HepG2 (cell line): ENCODE results near the gene ATP6V0D1. TPM values are rescaled to one million over a fixed set of nuclear protein-coding genes. Genes with fewer than 3 reads are reported as not detected.

Source experiments
- ATAC-seq: fragments of 200-7000 bp; cut with Tn5 transposase; 3 replicates; pipeline ENCODE4 v1.9.1; 2020; ENCODE audit warnings: mild to moderate bottlenecking, moderate library complexity
- BruUV-seq: library from RNA; stranded (reverse); fragments of 400-500 nt; replicated peaks from 2 replicates; lab custom pipeline; 2021; lab: Mats Ljungman, UMichigan
- CTCF ChIA-PET: fragments of 300-600 bp; formaldehyde crosslinking; extraction: SDS; loops from one replicate; lab custom pipeline; 2021; ENCODE audit warnings: low total read pairs, inconsistent platforms, low intra/inter-chr PET ratio; lab: Yijun Ruan, JAX
- POLR2A ChIA-PET: fragments of 350-600 bp; sonication (Branson Sonifier 250); formaldehyde crosslinking; loops from one replicate; lab custom pipeline; 2020; ENCODE audit warnings: antibody characterized with exemption, inconsistent platforms; lab: Yijun Ruan, JAX
- DNase-seq: peaks from one replicate; pipeline ENCODE4 v3.0.0-alpha.2; 2015; ENCODE audit warnings: low spot score
- FAIRE-seq: peaks from 3 replicates; lab custom pipeline; 2011; peaks lifted over from hg19 to GRCh38; lab: Jason Lieb, UNC
- H2AFZ ChIP-seq: one replicate; pipeline ENCODE4 v1.6.1; 2011; ENCODE audit warnings: low read length, inconsistent platforms
- H3K27ac ChIP-seq: fragments of 300-600 bp; 3 replicates; pipeline ENCODE4 v1.8.0; 2011; ENCODE audit warnings: mixed run types, mild to moderate bottlenecking, mixed read lengths, low read length, inconsistent platforms; ENCODE audit not compliant: insufficient read depth; ENCODE audit errors: extremely low read length
- H3K27me3 ChIP-seq, 2 experiments: fragments of 200-600 bp in 1 of 2; 2 replicates in 1 of 2; 3 replicates in 1 of 2; pipeline versions ENCODE4 v1.6.0 to v1.8.0; 2011; ENCODE audit warnings: low read length in 2 of 2, mild to moderate bottlenecking in 2 of 2, moderate library complexity in 2 of 2, inconsistent platforms in 1 of 2; ENCODE audit not compliant: insufficient read depth in 2 of 2, control insufficient read depth in 1 of 2
- H3K36me3 ChIP-seq, 2 experiments: fragments of 200-600 bp in 1 of 2; replicated peaks in 1 of 2; 2 replicates in 1 of 2; 3 replicates in 1 of 2; pipeline versions ENCODE4 v1.5.1 to v1.8.0; 2011; ENCODE audit warnings: low read length in 2 of 2, inconsistent platforms in 1 of 2; ENCODE audit not compliant: insufficient read depth in 2 of 2, control insufficient read depth in 1 of 2
- H3K4me1 ChIP-seq: 2 replicates; pipeline ENCODE4 v1.5.1; 2012; ENCODE audit warnings: low read length, inconsistent platforms; ENCODE audit not compliant: insufficient read depth
- H3K4me2 ChIP-seq: 2 replicates; pipeline ENCODE4 v1.6.0; 2011; ENCODE audit warnings: low read depth, low read length, inconsistent platforms
- H3K4me3 ChIP-seq, 3 experiments: fragments of 200-600 bp in 1 of 3; sonication (generic), shearing (Covaris generic) in 1 of 3; replicated peaks in 1 of 3; 2 replicates each; pipeline ENCODE4 v1.5.1; 2011 to 2016; ENCODE audit warnings: low read length in 3 of 3, inconsistent platforms in 2 of 3, low read depth in 2 of 3, mild to moderate bottlenecking in 2 of 3, control low read depth in 1 of 3, mixed read lengths in 1 of 3; ENCODE audit not compliant: insufficient read depth in 1 of 3
- H3K79me2 ChIP-seq: one replicate; pipeline ENCODE4 v1.6.1; 2011; ENCODE audit warnings: low read length, inconsistent platforms; ENCODE audit not compliant: insufficient read depth
- H3K9ac ChIP-seq: 2 replicates; pipeline ENCODE4 v1.6.0; 2011; ENCODE audit warnings: mild to moderate bottlenecking, low read depth, low read length, inconsistent platforms; ENCODE audit not compliant: insufficient read depth
- H3K9me3 ChIP-seq: 2 replicates; pipeline ENCODE4 v1.5.1; 2012; ENCODE audit warnings: mild to moderate bottlenecking, low read length
- H4K20me1 ChIP-seq: 2 replicates; pipeline ENCODE4 v1.6.0; 2011; ENCODE audit warnings: inconsistent platforms, mild to moderate bottlenecking, low read length, moderate library complexity; ENCODE audit not compliant: insufficient read depth
- CHCHD3 ChIP-seq: sonication (generic); formaldehyde crosslinking; IDR thresholded peaks from 2 replicates; pipeline ENCODE4 v1.8.0; 2022; ENCODE audit warnings: mild to moderate bottlenecking, missing genetic modification reagents, moderate library complexity
- HNF4A ChIP-seq: sonication (generic); formaldehyde crosslinking; IDR thresholded peaks from 2 replicates; pipeline ENCODE4 v1.4.0; 2020; ENCODE audit warnings: missing genetic modification reagents
- IKZF1 ChIP-seq: fragments of 450-650 bp; IDR thresholded peaks from 2 replicates; pipeline ENCODE4 v1.7.1; 2016
- KLF11 ChIP-seq: IDR thresholded peaks from 2 replicates; pipeline ENCODE4 v1.6.1; 2016; ENCODE audit warnings: missing compliant biosample characterization
- MTERF4 ChIP-seq: sonication (generic); formaldehyde crosslinking; IDR thresholded peaks from 2 replicates; pipeline ENCODE4 v1.8.0; 2023; ENCODE audit warnings: mild to moderate bottlenecking, missing genetic modification reagents
- NFE2L2 ChIP-seq: fragments of 150-350 bp; IDR thresholded peaks from 2 replicates; pipeline ENCODE4 v1.6.1; 2014; ENCODE audit warnings: low read length
- NR0B2 ChIP-seq: sonication (generic); formaldehyde crosslinking; IDR thresholded peaks from 2 replicates; pipeline ENCODE4 v1.4.0; 2020; ENCODE audit warnings: mild to moderate bottlenecking, missing genetic modification reagents
- PHF21A ChIP-seq: sonication (generic); formaldehyde crosslinking; IDR thresholded peaks from 2 replicates; pipeline ENCODE4 v1.5.0; 2020; ENCODE audit warnings: mild to moderate bottlenecking, missing genetic modification reagents
- ZNF335 ChIP-seq: sonication (generic); formaldehyde crosslinking; IDR thresholded peaks from 2 replicates; pipeline ENCODE4 v1.4.0; 2020; ENCODE audit warnings: missing genetic modification reagents
- ZNF354B ChIP-seq: sonication (generic); formaldehyde crosslinking; IDR thresholded peaks from 2 replicates; pipeline ENCODE4 v1.8.0; 2022; ENCODE audit warnings: mild to moderate bottlenecking, missing genetic modification reagents
- ZNF407 ChIP-seq: sonication (generic); formaldehyde crosslinking; IDR thresholded peaks from one replicate; pipeline ENCODE4 v1.5.1; 2020; ENCODE audit warnings: mild to moderate bottlenecking, missing genetic modification reagents; ENCODE audit errors: not compliant biosample characterization
- ZNF503 ChIP-seq: sonication (generic); formaldehyde crosslinking; IDR thresholded peaks from 2 replicates; pipeline ENCODE4 v1.4.0; 2020; ENCODE audit warnings: missing genetic modification reagents
- ZNF615 ChIP-seq: sonication (generic); formaldehyde crosslinking; IDR thresholded peaks from 2 replicates; pipeline ENCODE4 v1.5.0; 2020; ENCODE audit warnings: mild to moderate bottlenecking, missing genetic modification reagents, borderline replicate concordance
- WGBS: methylation state at CpG from one replicate; pipeline ENCODE4 v1.1.6; 2017; ENCODE audit warnings: low lambda C conversion rate; 5-methylcytosine and 5-hydroxymethylcytosine counted together
- in situ Hi-C: cut with HindIII; loops from 2 replicates; pipeline ENCODE4 v1.10.0; 2017; ENCODE audit warnings: low pct_unique_long_range_greater_than_20kb; ENCODE audit not compliant: extremely low pct_ligation_motif_present
- intact Hi-C: fragments of 100-400 bp; cut with micrococcal nuclease; formaldehyde crosslinking; loops from one replicate; pipeline ENCODE4 v1.10.0; 2022; ENCODE audit not compliant: unreplicated experiment
- polyA plus RNA-seq, 8 experiments: library from polyadenylated mRNA; depleted of rRNA in 3 of 8; stranded (reverse) in 7 of 8; unstranded in 1 of 8; fragments of >200 nt; fragmentation: Illumina TruSeq in 4 of 8; extraction: Trizol in 4 of 8; gene quantifications; 2 replicates each; pipeline versions ENCODE4 v1.2.1 to v1.2.3, GENCODE V29; 2011 to 2016; ENCODE audit warnings: low read depth in 4 of 8, missing spikeins in 1 of 8, mixed read lengths in 1 of 8; ENCODE audit not compliant: insufficient read depth in 1 of 8
- total RNA-seq, 5 experiments: library from RNA; depleted of rRNA; stranded (reverse); fragments of >200 nt; fragmentation: Illumina TruSeq; extraction: Trizol; gene quantifications; 2 replicates each; pipeline ENCODE4 v1.2.3, GENCODE V29; 2016; ENCODE audit warnings: low read depth in 1 of 5

Gene ATP6V0D1
- total and polyA plus RNA-seq, 2 of the 13 experiments (the other 11 are each of a cell fraction or from before 2014, with no cell fraction given), result 51.1 to 61.3 TPM

- no peak overlapping the region for H3K9ac ChIP-seq
- in situ Hi-C loops, result no loop called here
- TF ChIP-seq ZNF354B (CRISPR knock-in tag), result no peak
- TF ChIP-seq ZNF407 (CRISPR knock-in tag), result no peak
- no peak for TF ChIP-seq NFE2L2
- TF ChIP-seq ZNF335 (CRISPR knock-in tag), result no peak
- no peak for TF ChIP-seq NR0B2 (CRISPR knock-in tag)
- TF ChIP-seq KLF11, result no peak
- TF ChIP-seq CHCHD3 (CRISPR knock-in tag), result no peak
- no peak for TF ChIP-seq ZNF503
- no peak for TF ChIP-seq ZNF615 (CRISPR knock-in tag)
- no peak for TF ChIP-seq PHF21A (CRISPR knock-in tag)
- no peak for TF ChIP-seq MTERF4 (CRISPR knock-in tag)
- no peak for TF ChIP-seq IKZF1
- TF ChIP-seq HNF4A (CRISPR knock-in tag), result no peak
Measured at GRCh38 chr16:67463691-67464090, 17.3 kb downstream of the ATP6V0D1 start.

More at GRCh38 chr16:67463691-67464090, 17.3 kb downstream of the ATP6V0D1 start:
- Histone ChIP-seq H3K36me3 (peaks cover 4 to 13% of the 10 kb centered on the region in 2 experiments; a peak in 3 of 5 replicates), H3K27me3 (no peaks in the 10 kb centered on the region), H3K4me3 (no peak overlapping the region), H3K4me2 (no peak overlapping the region), H3K79me2 (peaks cover 15% of the 10 kb centered on the region), H3K4me1 (peaks cover 23% of the 10 kb centered on the region), H3K27ac (no peak overlapping the region), H4K20me1 (peaks cover 7% of the 10 kb centered on the region; the same call in 1 of the 2 replicates), H2AFZ (no peak overlapping the region), H3K9me3 (no peaks in the 10 kb centered on the region)
- FAIRE-seq (no peak), DNase-seq (no peak), ATAC-seq (no peak)
- intact Hi-C loops, result loop anchor here (2.0 kb wide), 1 partner anchor 17 kb away; no protein-coding TSS in a partner anchor
- WGBS, result 93% methylated on average over 4 of the region's 4 CpGs
- POLR2A ChIA-PET, result interaction anchor here (0.7 to 1.4 kb wide), 3 partner anchors 18 to 35 kb away, joined by 3 to 5 read pairs (median 4); partner anchors contain the start of gene HSD11B2
- CTCF ChIA-PET, result no interaction called here
- no TSS peak for BruUV-seq
